HG03196 (cell line): ENCODE measurements around the gene MMP3.

Experiments used
- ATAC-seq: cut with Tn5 transposase; IDR thresholded peaks from one replicate; pipeline ENCODE4 v1.9.1; 2021; ENCODE audit not compliant: unreplicated experiment

MMP3 gene

DNA sequence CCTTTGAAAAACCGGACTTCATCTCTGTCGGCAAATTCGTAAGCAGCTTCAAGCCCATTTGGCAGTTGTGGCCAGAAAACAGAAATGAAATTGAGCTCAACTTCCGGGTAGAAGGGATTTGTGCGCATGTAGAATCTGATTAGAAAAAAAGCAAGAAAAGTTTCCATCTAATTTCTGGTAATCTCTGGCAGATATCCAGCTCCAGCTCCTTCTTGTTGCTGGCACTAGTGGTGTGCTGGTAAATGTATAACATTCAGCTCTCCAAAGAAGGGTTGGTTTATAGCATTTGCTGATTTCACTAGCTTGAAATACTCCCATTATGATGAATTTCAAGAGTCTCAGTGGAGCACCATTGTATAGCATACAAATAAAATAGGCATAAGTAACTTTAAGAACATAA is 50.8 kb downstream of the MMP3 start:
- ATAC-seq: no peak

DNA sequence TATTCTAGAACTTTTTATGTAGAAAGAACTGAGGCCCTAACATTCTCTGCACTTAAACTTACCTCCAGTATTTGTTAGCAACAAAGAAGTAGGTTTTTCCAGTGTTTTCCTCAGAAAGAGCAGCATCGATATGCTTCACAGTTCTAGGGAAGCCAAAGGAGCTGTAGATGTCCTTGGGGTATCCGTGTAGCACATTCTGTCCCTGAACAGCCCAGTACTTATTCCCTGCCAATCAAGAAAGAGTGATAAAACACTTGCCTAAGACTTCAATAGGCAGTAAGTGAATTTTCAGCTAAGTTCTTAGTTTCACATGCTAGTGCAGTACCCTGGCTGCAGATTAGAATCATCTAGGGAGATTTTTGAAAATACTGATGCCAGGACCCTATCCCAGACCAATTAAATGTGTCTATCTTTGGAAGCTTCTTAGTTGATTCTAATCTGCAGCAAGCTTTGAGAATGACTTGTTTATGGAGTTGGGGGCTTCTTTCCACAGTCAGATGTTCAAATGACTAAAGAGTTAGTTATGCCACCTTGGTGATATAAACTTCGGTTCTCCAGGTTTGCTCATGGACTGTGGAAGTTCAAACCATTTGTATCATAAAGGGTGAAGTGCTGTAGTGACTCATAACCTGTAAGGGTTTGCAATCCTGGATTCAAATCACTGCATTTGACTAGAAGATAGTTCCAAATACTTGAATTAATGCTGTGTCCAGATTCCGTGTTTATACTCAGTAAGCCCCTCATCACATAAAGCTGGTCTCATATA is 52.0 kb downstream of the MMP3 start:
- ATAC-seq: no peak

DNA sequence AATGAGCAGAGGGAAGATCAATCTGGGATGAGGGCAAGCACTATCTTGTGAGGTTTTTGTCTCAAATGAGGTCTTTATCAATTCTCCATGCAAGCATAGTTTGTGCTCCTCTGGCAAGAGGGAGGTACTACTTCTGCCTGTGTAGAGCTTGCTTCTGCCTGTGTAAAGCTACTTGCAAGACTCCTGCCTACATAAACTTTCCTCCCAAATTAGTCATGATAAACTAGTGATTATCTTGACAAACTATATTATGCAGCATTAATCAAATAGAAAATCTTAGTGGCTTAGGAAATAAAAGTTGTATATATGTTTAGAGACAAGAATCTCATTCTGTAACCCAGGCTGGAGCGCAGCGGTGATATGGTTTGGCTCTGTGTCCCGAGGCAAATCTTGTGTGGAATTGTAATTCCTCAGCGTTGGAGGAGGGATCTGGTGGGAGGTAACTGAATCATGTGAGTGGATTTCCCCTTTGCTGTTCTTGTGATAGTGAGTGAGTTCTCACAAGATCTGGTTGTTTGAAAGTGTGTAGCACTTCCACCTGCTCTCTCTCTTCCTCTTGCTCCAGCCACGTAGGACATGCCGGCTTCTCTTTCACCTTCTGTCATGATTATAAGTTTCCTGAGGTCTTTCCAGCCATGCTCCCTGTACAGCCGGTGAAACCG is 54.9 kb downstream of the MMP3 start:
- no peak for ATAC-seq
